Nephron progenitor cell (in vitro differentiated cells): ENCODE results near the gene SLC6A19.

Experiments
- DNase-seq: peaks from one replicate; pipeline ENCODE4 v3.0.0; 2021
- H3K27ac Mint-ChIP-seq: 2 replicates; pipeline ENCODE4 v1.8.0; 2021; ENCODE audit warnings: mild to moderate bottlenecking, moderate library complexity, mixed read lengths
- H3K27me3 Mint-ChIP-seq: 2 replicates; pipeline ENCODE4 v1.8.0; 2021; ENCODE audit warnings: mild to moderate bottlenecking, low read depth, mixed read lengths; ENCODE audit not compliant: poor library complexity
- H3K36me3 Mint-ChIP-seq: 2 replicates; pipeline ENCODE4 v1.8.0; 2021; ENCODE audit warnings: low read depth, mixed read lengths
- H3K4me1 Mint-ChIP-seq: 2 replicates; pipeline ENCODE4 v1.8.0; 2021; ENCODE audit warnings: mixed read lengths
- H3K4me3 Mint-ChIP-seq: 2 replicates; pipeline ENCODE4 v1.8.0; 2021; ENCODE audit warnings: mild to moderate bottlenecking, moderate library complexity, mixed read lengths
- H3K9me3 Mint-ChIP-seq: 2 replicates; pipeline ENCODE4 v1.8.0; 2021; ENCODE audit warnings: mild to moderate bottlenecking, moderate library complexity, mixed read lengths
- CTCF ChIP-seq: fragments of 200-600 bp; sonication (generic); IDR thresholded peaks from 2 replicates; pipeline ENCODE4 v1.5.0; 2021; ENCODE audit warnings: antibody characterized with exemption

SLC6A19 gene

DNA sequence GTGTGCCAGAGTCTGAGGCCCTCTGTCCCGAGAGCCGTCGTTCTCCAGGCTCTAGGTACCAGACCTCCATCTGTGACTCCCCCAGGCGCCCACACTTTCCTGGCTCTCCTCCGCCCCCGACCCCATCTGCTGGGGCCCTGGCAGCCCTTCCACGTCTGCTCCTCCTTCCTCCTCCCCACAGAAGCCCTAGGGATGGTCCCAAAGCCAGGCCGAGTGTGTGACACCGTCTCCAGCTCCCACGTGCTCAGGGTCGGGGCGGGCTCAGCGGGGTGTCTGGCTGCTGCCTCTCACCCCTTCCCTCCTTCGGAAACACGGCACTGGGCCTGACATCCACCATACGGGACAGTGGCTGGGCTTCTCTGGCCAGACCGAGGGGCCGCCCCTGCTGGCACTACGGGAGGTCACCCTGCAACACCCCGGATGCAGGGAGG lies 20.5 kb upstream of the SLC6A19 start:
- TF ChIP-seq CTCF, result no peak
- H3K27ac Mint-ChIP-seq, result no peak overlapping the region
- DNase-seq, result no peak

DNA sequence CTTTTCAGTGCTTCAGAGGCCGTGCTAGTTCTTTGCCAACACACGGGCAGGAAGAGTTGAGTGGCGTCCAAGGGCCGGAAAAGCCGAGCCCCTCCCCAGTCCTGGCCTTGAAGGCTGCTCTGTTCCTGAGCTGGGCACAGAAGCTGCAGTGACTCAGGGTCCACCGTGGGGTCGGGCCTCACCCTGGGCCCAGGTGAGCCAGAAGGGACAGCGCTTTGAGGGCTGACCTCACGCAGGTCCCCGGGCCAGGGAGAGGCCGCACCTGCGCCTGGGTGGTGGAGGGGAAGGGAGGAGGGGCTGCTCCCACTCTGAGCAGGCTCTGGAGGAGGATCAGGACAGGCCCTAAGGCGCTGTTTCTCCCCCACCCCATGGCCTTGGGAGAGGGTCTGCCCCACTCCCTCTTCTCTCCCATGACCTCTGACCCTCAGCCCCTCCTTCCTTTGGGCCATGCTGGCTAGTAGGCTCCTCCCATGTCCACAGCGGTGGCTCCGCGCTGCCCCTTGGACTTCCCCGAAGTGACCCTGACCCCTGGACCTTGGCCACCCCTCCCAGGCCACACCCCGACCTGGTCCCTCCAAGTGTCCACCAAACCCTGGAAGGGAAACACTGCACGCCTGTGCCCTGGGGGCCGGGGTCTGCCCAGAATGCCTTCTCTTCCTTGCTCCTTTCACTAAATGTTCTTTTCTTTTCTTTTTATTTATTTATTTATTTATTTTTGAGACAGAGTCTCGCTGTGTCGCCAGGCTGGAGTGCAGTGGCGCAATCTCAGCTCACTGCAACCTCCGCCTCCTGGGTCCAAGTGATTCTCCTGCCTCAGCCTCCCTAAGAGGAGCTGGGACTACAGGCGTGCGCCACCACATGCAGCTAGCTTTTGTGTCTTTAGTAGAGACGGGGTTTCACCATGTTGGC lies 19.7 kb upstream of the SLC6A19 start:
- no peaks in the 10 kb centered on the region for H3K27me3 Mint-ChIP-seq
- no peak overlapping the region for H3K4me3 Mint-ChIP-seq
- no peaks in the 10 kb centered on the region for H3K36me3 Mint-ChIP-seq
- no peak overlapping the region for H3K27ac Mint-ChIP-seq
- H3K9me3 Mint-ChIP-seq, result no peaks in the 10 kb centered on the region
- H3K4me1 Mint-ChIP-seq, result peaks cover 40% of the 10 kb centered on the region
- no peak for TF ChIP-seq CTCF
- no peak for DNase-seq

More for the DNA sequence above, 20.5 kb upstream of the SLC6A19 start:
- H3K27me3 Mint-ChIP-seq, result no peaks in the 10 kb centered on the region
- peaks cover 31% of the 10 kb centered on the region for H3K4me1 Mint-ChIP-seq
- no peaks in the 10 kb centered on the region for H3K36me3 Mint-ChIP-seq
- no peak overlapping the region for H3K4me3 Mint-ChIP-seq
- no peaks in the 10 kb centered on the region for H3K9me3 Mint-ChIP-seq

DNA sequence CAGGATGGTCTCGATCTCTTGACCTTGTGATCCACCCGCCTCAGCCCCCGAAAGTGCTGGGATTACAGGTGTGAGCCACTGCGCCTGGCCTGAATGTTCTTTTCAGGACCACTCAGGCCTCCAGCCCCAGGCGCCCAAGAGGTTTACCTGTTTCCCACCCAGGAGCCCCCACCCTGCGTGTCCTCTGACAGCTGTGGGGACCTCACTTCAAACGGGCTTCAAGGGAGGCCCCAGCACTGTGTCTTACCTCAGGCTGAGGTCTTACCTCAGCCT lies 19.1 kb upstream of the SLC6A19 start:
- peaks cover 40% of the 10 kb centered on the region for H3K4me1 Mint-ChIP-seq
- H3K4me3 Mint-ChIP-seq, result no peak overlapping the region
- H3K9me3 Mint-ChIP-seq, result no peaks in the 10 kb centered on the region
- H3K27ac Mint-ChIP-seq, result no peak overlapping the region
- no peaks in the 10 kb centered on the region for H3K27me3 Mint-ChIP-seq
- DNase-seq, result no peak
- no peaks in the 10 kb centered on the region for H3K36me3 Mint-ChIP-seq
- TF ChIP-seq CTCF, result no peak

DNA sequence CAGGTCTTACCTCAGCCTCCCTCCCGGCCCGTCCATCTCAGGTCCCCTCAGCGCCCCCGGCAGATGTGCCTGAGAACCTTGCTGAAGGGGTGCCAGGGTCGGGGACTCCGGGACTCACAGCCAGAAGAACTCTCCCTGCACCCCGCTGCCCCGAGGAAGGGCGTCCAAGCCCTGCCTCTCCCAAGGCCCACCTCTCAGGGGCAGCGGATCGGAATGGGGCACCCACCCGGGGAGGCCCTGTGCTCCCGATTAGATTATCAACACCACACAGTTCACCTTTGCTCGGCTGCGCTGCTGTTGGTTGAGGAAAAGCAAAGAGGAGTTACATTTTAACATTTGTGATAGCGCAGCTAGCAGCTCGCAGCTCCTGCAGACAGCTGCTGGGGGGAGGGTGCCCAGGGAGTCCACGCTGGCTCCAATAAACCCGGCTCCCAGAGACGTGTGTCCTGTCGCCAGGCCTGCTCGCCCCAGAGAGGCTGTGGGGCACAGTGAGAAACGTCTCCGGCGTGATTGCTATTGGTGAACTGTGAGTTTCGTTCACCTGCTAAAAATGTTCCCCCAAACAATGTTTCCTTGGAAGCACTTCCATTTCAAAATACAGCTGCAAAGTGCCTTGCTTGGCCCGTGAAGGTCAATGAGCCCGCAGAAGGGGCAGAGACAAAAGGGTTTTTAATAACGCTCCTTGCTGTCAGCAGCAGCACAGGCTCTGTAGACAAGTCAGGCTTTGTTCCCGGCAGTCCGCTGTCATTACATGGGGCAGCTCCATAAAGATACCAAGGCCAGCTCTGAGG lies 18.6 kb upstream of the SLC6A19 start:
- no peak for DNase-seq
- Mint-ChIP-seq H3K9me3 (no peaks in the 10 kb centered on the region), H3K4me1 (peaks cover 40% of the 10 kb centered on the region), H3K36me3 (no peaks in the 10 kb centered on the region), H3K27ac (peak overlapping the region; percentile 85), H3K27me3 (no peaks in the 10 kb centered on the region), H3K4me3 (peak overlapping the region; percentile 2)
- TF ChIP-seq CTCF, result no peak

GRCh38 chr5:1183424-1184162 lies 17.8 kb upstream of the SLC6A19 start:
- Mint-ChIP-seq H3K27me3 (peaks cover 3% of the 10 kb centered on the region), H3K9me3 (no peaks in the 10 kb centered on the region), H3K4me3 (no peak overlapping the region), H3K27ac (no peak overlapping the region), H3K36me3 (no peaks in the 10 kb centered on the region), H3K4me1 (peaks cover 38% of the 10 kb centered on the region)
- no peak for DNase-seq
- no peak for TF ChIP-seq CTCF
